Measurements from ENCODE around the gene ANGPTL4. TPM values are rescaled to one million over a fixed set of nuclear protein-coding genes. Genes with fewer than 3 reads are reported as not detected.
A peak's percentile ranks its signal among the peaks of the same experiment; 100 is the strongest.

The ANGPTL4 gene
- total and polyA plus RNA-seq, 2 of the 13 experiments (the other 11 are each of a cell fraction or from before 2014, with no cell fraction given) = 0.80 to 21.7 TPM

DNA sequence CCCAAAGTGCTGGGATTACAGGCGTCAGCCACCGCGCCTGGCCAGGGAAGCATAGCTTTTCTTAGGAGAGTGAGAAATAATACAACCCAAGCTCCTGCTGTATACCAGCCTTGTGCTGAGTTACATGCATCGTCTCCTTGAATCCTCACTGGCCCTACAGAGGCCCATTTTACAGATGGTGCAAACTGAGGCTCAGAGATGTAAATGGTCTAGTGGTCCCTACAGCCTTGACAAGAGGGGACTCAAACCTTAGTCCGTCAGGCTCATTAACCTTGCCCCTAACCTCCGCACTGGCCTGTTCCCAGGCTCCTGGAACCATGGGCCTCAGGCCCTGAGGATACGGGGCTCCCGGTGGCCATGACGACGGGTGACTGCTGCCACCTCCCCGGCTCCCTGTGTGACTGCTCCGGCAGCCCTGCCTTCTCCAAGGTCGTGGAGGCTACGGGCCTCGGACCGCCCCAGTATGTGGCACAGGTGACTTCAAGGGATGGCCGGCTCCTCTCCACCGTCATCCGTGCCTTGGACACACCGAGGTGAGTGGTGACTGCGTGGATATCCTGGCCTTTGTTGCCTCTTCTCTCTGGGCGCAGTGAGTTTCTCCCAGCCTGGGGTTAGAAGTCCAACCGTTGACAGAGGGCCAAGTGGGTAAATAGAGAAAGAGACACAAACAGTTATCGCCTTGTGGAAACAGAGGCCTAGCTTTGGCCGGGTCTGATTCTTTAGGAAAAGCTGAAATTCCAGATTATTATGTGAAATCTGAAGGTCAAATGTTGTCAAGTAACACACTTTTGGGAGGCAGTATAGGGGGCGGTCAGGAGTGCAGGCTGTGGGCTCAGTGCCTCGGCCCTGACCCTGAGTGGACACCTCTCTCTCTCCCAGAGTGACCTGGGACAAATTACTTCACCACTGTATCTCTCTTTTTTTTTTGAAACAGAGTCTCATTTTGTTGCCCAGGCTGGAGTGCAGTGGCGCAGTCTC, 57.8 kb downstream of the ANGPTL4 start (continued):
- TF ChIP-seq, protein P1, sequence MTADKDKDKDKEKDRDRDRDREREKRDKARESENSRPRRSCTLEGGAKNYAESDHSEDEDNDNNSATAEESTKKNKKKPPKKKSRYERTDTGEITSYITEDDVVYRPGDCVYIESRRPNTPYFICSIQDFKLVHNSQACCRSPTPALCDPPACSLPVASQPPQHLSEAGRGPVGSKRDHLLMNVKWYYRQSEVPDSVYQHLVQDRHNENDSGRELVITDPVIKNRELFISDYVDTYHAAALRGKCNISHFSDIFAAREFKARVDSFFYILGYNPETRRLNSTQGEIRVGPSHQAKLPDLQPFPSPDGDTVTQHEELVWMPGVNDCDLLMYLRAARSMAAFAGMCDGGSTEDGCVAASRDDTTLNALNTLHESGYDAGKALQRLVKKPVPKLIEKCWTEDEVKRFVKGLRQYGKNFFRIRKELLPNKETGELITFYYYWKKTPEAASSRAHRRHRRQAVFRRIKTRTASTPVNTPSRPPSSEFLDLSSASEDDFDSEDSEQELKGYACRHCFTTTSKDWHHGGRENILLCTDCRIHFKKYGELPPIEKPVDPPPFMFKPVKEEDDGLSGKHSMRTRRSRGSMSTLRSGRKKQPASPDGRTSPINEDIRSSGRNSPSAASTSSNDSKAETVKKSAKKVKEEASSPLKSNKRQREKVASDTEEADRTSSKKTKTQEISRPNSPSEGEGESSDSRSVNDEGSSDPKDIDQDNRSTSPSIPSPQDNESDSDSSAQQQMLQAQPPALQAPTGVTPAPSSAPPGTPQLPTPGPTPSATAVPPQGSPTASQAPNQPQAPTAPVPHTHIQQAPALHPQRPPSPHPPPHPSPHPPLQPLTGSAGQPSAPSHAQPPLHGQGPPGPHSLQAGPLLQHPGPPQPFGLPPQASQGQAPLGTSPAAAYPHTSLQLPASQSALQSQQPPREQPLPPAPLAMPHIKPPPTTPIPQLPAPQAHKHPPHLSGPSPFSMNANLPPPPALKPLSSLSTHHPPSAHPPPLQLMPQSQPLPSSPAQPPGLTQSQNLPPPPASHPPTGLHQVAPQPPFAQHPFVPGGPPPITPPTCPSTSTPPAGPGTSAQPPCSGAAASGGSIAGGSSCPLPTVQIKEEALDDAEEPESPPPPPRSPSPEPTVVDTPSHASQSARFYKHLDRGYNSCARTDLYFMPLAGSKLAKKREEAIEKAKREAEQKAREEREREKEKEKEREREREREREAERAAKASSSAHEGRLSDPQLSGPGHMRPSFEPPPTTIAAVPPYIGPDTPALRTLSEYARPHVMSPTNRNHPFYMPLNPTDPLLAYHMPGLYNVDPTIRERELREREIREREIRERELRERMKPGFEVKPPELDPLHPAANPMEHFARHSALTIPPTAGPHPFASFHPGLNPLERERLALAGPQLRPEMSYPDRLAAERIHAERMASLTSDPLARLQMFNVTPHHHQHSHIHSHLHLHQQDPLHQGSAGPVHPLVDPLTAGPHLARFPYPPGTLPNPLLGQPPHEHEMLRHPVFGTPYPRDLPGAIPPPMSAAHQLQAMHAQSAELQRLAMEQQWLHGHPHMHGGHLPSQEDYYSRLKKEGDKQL (CRISPR knock-in tag; IDR thresholded peaks at IDR 0.05; ENCODE audit: low read depth) = no peak
- TF ChIP-seq SIN3A (IDR thresholded peaks at IDR 0.05; ENCODE audit: borderline replicate concordance, low read depth, low read length) = no peak
- TF ChIP-seq ZNF572 (CRISPR knock-in tag; IDR thresholded peaks at IDR 0.05) = no peak
- TF ChIP-seq, protein P2, sequence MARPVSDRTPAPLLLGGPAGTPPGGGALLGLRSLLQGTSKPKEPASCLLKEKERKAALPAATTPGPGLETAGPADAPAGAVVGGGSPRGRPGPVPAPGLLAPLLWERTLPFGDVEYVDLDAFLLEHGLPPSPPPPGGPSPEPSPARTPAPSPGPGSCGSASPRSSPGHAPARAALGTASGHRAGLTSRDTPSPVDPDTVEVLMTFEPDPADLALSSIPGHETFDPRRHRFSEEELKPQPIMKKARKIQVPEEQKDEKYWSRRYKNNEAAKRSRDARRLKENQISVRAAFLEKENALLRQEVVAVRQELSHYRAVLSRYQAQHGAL (CRISPR knock-in tag; IDR thresholded peaks at IDR 0.05; ENCODE audit: not compliant biosample characterization) = no peak
- TF ChIP-seq, protein P3, sequence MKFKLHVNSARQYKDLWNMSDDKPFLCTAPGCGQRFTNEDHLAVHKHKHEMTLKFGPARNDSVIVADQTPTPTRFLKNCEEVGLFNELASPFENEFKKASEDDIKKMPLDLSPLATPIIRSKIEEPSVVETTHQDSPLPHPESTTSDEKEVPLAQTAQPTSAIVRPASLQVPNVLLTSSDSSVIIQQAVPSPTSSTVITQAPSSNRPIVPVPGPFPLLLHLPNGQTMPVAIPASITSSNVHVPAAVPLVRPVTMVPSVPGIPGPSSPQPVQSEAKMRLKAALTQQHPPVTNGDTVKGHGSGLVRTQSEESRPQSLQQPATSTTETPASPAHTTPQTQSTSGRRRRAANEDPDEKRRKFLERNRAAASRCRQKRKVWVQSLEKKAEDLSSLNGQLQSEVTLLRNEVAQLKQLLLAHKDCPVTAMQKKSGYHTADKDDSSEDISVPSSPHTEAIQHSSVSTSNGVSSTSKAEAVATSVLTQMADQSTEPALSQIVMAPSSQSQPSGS (CRISPR knock-in tag; IDR thresholded peaks at IDR 0.05) = no peak
- no peak for TF ChIP-seq TSC22D2 (CRISPR knock-in tag; IDR thresholded peaks at IDR 0.05; ENCODE audit: borderline replicate concordance)
- TF ChIP-seq ZNF253 (CRISPR knock-in tag; IDR thresholded peaks at IDR 0.05; ENCODE audit: borderline replicate concordance) = no peak
- TF ChIP-seq ZNF274 (CRISPR knock-in tag; IDR thresholded peaks at IDR 0.05) = no peak
- peak; percentile 70; the same call in 1 of the 2 replicates for TF ChIP-seq ZSCAN29 (CRISPR knock-in tag; conservative IDR thresholded peaks at IDR 0.05)
- TF ChIP-seq REXO4 (CRISPR knock-in tag; IDR thresholded peaks at IDR 0.05; ENCODE audit: borderline replicate concordance) = no peak
- TF ChIP-seq, protein P4, sequence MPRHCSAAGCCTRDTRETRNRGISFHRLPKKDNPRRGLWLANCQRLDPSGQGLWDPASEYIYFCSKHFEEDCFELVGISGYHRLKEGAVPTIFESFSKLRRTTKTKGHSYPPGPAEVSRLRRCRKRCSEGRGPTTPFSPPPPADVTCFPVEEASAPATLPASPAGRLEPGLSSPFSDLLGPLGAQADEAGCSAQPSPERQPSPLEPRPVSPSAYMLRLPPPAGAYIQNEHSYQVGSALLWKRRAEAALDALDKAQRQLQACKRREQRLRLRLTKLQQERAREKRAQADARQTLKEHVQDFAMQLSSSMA (CRISPR knock-in tag; IDR thresholded peaks at IDR 0.05) = no peak
- TF ChIP-seq ZBTB46 (CRISPR knock-in tag; IDR thresholded peaks at IDR 0.05; ENCODE audit: borderline replicate concordance) = no peak
- TF ChIP-seq ZNF720 (CRISPR knock-in tag; IDR thresholded peaks at IDR 0.05) = no peak
- TF ChIP-seq, protein P5, sequence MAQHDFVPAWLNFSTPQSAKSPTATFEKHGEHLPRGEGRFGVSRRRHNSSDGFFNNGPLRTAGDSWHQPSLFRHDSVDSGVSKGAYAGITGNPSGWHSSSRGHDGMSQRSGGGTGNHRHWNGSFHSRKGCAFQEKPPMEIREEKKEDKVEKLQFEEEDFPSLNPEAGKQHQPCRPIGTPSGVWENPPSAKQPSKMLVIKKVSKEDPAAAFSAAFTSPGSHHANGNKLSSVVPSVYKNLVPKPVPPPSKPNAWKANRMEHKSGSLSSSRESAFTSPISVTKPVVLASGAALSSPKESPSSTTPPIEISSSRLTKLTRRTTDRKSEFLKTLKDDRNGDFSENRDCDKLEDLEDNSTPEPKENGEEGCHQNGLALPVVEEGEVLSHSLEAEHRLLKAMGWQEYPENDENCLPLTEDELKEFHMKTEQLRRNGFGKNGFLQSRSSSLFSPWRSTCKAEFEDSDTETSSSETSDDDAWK (CRISPR knock-in tag; IDR thresholded peaks at IDR 0.05) = no peak
- no peak for TF ChIP-seq AHR (CRISPR knock-in tag; IDR thresholded peaks at IDR 0.05)
- TF ChIP-seq KDM2A (CRISPR knock-in tag; IDR thresholded peaks at IDR 0.05; ENCODE audit: borderline replicate concordance, low read depth) = no peak; the same call in 1 of the 2 replicates
